ENCODE results near the gene SHLD1.

DNA sequence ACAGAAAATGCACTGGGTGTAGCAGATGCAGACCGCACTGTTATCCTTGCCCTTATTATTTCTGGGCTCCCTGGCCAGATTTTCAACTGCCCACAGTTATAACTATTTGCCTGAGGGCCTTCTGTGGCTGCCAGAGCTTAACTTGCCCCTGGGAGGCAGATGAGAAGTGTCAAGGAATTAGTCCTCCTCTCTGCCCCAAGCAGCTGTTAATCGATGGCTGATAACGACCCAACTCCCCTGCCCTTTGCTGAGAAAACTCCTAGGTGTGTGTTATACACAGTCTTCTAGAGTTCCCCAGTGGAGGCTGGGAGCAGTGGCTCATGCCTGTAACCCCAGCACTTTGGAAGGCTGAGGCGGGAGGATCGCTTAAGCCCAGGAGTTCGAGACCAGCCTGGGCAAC lies 44.4 kb upstream of the SHLD1 start:
- no peak for TF ChIP-seq EZH2phosphoT487 (IDR thresholded peaks at IDR 0.05; ENCODE audit: unreplicated experiment)
- TF ChIP-seq JUNB (IDR thresholded peaks at IDR 0.05; ENCODE audit: unreplicated experiment), result no peak
